ENCODE data around the gene CDH4. TPM values are rescaled to one million over a fixed set of nuclear protein-coding genes. Genes with fewer than 3 reads are reported as not detected.
"Not testable (repeated sequence)": the region's sequence is repeated elsewhere in the genome, so short reads cannot be mapped to it uniquely, and the experiment has no call there.

CDH4 gene
- polyA plus RNA-seq, 1 donor (not counting 4 experiments of a cell fraction or from before 2014, with no cell fraction given) = 2.2 TPM

DNA sequence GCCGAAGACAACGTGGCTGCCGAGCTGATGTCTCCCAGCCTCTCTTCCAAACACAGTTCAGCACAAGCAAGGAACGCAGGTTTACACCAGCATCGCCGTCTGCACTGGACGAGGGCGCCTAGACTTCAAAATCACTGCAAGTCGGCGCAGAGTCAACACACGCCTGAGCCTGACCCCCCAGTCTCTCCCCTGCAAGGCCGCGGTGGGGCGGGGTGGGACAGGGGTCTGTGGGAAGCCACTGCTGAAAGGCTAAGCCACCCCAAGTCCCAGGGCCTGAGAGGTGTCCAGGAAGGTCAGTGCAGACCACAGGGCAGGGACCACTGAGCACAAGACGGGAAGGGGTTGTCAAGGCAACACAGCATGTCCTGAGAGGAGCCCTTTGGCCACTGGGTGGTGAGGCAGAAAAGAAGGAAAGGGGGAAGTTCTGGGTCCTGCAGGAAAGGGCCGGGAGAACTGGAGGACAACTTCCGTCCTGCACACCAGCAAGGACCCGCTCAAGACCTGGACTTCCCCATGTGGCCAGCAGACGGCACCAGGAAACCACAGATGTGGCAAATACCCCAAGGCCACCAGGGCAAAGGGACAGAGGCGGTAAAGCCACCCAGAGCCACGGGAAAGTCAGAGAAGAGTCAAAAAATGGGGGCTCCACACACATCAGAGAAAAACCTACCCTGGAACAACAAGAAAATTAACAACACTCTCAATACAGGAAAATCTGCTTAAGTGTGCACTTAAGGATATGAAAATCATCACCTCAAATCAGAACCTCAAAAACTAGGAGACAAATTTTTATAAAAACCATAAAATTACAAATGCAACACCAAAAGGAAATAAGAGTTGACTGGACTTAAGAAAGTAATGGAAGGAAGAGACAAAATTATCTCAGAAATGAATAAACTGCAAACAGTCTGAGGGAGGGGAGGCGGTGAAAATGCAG, 728.9 kb downstream of the CDH4 start:
- H2AFZ ChIP-seq (ENCODE audit: control insufficient read depth, low read length) = no peak overlapping the region
- no peaks in the 10 kb centered on the region for H3K9me1 ChIP-seq (ENCODE audit: control insufficient read depth, extremely low read depth, insufficient read depth, low read length)
- H3K9ac ChIP-seq (ENCODE audit: control insufficient read depth, extremely low read depth, insufficient read depth, low read length) = no peak overlapping the region
- H3K27ac ChIP-seq (ENCODE audit: control insufficient read depth, insufficient read depth, low read length) = no peak overlapping the region
- dilution Hi-C loops (cut with MboI; ENCODE audit: extremely low pct_ligation_motif_present, low sequenced_read_pairs) = no loop called here
- TF ChIP-seq EZH2 (IDR thresholded peaks at IDR 0.05; ENCODE audit: low read length) = no peak
- TF ChIP-seq, protein P1, sequence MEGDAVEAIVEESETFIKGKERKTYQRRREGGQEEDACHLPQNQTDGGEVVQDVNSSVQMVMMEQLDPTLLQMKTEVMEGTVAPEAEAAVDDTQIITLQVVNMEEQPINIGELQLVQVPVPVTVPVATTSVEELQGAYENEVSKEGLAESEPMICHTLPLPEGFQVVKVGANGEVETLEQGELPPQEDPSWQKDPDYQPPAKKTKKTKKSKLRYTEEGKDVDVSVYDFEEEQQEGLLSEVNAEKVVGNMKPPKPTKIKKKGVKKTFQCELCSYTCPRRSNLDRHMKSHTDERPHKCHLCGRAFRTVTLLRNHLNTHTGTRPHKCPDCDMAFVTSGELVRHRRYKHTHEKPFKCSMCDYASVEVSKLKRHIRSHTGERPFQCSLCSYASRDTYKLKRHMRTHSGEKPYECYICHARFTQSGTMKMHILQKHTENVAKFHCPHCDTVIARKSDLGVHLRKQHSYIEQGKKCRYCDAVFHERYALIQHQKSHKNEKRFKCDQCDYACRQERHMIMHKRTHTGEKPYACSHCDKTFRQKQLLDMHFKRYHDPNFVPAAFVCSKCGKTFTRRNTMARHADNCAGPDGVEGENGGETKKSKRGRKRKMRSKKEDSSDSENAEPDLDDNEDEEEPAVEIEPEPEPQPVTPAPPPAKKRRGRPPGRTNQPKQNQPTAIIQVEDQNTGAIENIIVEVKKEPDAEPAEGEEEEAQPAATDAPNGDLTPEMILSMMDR (optimal IDR thresholded peaks at IDR 0.05 in 1 of 3, IDR thresholded peaks at IDR 0.05 in 1 of 3, conservative IDR thresholded peaks at IDR 0.05 in 1 of 3; ENCODE audit: extremely low read depth in 1 of 3, insufficient read depth in 2 of 3, low read length in 3 of 3) = peak; percentile 23 to 79 (median 70)
- no peaks in the 10 kb centered on the region for H3K79me2 ChIP-seq (ENCODE audit: control insufficient read depth, insufficient read depth, low read length)
- FAIRE-seq = no peak
- DNase-seq (ENCODE audit: low read depth, low spot score) = no peak
- H4K20me1 ChIP-seq (ENCODE audit: control insufficient read depth, extremely low read depth, insufficient read depth, low read length) = no peaks in the 10 kb centered on the region
- H3K4me3 ChIP-seq (ENCODE audit: control insufficient read depth in 2 of 3, extremely low read depth in 1 of 3, insufficient read depth in 2 of 3, low read depth in 1 of 3, low read length in 3 of 3) = no peak overlapping the region
- H3K4me2 ChIP-seq (ENCODE audit: control insufficient read depth, extremely low read depth, insufficient read depth, low read depth, low read length) = no peak overlapping the region
- H3K36me3 ChIP-seq (ENCODE audit: control insufficient read depth in 2 of 2, extremely low read depth in 1 of 2, insufficient read depth in 2 of 2, low read length in 2 of 2) = peaks cover 5 to 7% of the 10 kb centered on the region in 2 experiments
- no peaks in the 10 kb centered on the region for H3K9me3 ChIP-seq (ENCODE audit: control insufficient read depth, low read depth, low read length)
- no peaks in the 10 kb centered on the region for H3K27me3 ChIP-seq (ENCODE audit: control insufficient read depth, extremely low read depth, insufficient read depth, low read length)
- no peaks in the 10 kb centered on the region for H3K4me1 ChIP-seq (ENCODE audit: control insufficient read depth, extremely low read depth, insufficient read depth, low read length)

DNA sequence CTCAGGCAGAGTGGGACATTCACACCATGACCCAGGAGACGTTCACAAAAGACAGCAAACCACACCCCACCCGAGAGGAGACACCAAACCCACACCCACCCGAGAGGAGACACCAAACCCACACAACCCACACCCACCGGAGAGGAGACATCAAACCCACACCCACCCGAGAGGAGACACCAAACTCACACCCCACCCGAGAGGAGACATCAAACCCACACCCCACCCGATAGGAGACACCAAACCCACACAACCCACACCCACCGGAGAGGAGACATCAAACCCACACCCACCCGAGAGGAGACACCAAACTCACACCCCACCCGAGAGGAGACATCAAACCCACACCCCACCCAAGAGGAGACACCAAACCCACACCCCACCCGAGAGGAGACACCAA, 729.6 kb downstream of the CDH4 start:
- H4K20me1 ChIP-seq (ENCODE audit: control insufficient read depth, extremely low read depth, insufficient read depth, low read length); H3K27ac ChIP-seq (ENCODE audit: control insufficient read depth, insufficient read depth, low read length); DNase-seq (ENCODE audit: low read depth, low spot score); H3K36me3 ChIP-seq (ENCODE audit: control insufficient read depth in 2 of 2, extremely low read depth in 1 of 2, insufficient read depth in 2 of 2, low read length in 2 of 2); H3K79me2 ChIP-seq (ENCODE audit: control insufficient read depth, insufficient read depth, low read length); H3K4me2 ChIP-seq (ENCODE audit: control insufficient read depth, extremely low read depth, insufficient read depth, low read depth, low read length); H3K4me3 ChIP-seq (ENCODE audit: control insufficient read depth in 2 of 3, extremely low read depth in 1 of 3, insufficient read depth in 2 of 3, low read depth in 1 of 3, low read length in 3 of 3); dilution Hi-C loops (cut with MboI; ENCODE audit: extremely low pct_ligation_motif_present, low sequenced_read_pairs); H3K4me1 ChIP-seq (ENCODE audit: control insufficient read depth, extremely low read depth, insufficient read depth, low read length); H2AFZ ChIP-seq (ENCODE audit: control insufficient read depth, low read length); H3K9ac ChIP-seq (ENCODE audit: control insufficient read depth, extremely low read depth, insufficient read depth, low read length); H3K27me3 ChIP-seq (ENCODE audit: control insufficient read depth, extremely low read depth, insufficient read depth, low read length); H3K9me1 ChIP-seq (ENCODE audit: control insufficient read depth, extremely low read depth, insufficient read depth, low read length); FAIRE-seq; H3K9me3 ChIP-seq (ENCODE audit: control insufficient read depth, low read depth, low read length): not testable (repeated sequence)

All from keratinocyte (primary cell).